GM18867 (cell line): Measurements from ENCODE around the gene AP2A2.
"Not testable (repeated sequence)": the region's sequence is repeated elsewhere in the genome, so short reads cannot be mapped to it uniquely, and the experiment has no call there.

Experiments used
- ATAC-seq: cut with Tn5 transposase; IDR thresholded peaks from one replicate; pipeline ENCODE4 v1.9.1; 2021; ENCODE audit warnings: mild to moderate bottlenecking, moderate library complexity; ENCODE audit not compliant: unreplicated experiment

Gene AP2A2

DNA sequence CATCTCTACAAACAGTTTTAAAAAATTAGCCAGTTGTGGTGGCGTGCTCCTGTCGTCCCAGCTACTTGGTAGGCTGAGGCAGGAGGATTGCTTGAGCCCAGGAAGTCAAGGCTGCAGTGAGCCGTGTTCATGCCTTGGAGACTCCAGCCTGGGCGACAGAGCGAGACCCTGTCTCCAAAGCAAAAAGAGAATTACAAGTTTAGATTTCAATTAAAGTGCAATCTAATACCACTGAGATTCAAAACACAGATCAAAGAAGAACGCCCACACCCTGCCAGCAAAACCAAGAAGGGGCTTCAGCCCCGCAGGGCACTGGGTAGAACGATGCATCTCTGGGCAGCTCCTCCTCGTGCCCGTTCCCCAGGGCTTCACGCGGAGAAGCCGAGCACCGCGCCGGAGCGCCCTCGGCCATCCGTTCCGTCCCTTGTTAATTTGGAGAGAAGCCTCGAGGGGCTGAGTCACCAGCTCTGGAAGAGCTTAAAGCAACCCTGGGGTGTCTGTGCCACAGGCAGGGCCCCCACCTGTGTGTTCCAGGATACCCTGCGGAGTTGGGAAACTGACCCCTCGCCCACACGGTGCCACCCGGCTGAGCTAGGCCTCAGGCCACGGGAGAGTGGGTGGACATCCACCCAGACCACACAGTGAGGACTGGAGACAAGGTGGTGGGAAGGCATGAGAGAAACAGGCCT is 47.0 kb downstream of the AP2A2 start:
- ATAC-seq = no peak

DNA sequence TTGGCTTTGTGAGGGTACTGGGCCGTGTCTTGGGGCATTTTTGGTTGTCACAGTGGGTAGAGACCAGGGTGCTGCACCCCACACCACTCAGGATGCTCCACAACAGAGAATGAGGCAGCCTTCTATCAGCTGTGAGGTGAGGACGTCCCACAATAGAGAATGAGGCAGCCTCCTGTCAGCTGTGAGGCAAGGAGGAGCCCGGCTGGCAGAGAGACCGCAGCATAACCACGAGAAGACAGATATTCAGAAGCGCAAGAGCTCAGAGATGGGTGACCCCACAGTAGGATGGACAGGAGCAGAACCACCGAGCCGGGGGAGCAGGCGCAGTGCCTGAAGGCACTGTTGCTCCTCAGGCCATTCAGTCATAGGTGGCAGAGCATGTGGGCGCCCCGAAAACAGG is 47.6 kb downstream of the AP2A2 start:
- no peak for ATAC-seq

DNA sequence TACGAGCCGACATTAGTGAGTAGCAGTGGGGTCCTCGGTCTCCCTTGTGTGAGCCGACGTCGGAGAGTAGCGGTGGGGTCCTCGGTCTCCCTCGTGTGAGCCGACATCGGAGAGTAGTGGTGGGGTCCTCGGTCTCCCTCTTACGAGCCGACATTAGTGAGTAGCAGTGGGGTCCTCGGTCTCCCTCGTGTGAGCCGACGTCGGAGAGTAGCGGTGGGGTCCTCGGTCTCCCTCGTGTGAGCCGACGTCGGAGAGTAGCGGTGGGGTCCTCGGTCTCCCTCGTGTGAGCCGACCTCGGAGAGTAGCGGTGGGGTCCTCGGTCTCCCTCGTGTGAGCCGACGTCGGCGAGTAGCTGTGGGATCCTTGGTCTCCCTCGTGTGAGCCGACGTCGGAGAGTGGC is 49.7 kb downstream of the AP2A2 start:
- ATAC-seq = not testable (repeated sequence)

DNA sequence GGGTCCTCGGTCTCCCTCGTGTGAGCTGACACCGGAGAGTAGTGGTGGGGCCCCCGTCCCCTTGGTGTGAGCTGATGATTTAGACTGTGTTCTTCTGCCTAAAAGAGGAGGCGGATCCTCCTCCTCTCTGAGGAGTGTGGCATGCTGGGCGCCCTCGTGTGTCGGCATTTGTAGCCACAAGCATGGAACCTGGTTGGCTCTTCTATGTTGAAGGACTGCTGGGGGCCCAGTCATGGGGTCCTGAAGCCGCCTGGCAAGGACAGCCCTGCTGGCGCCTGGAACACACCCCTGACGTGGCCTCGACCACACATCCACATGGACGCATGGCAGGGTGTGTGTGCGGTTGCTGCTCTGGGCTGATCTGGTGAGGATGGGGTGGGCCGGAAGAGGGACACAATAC is 50.2 kb downstream of the AP2A2 start:
- no peak for ATAC-seq

DNA sequence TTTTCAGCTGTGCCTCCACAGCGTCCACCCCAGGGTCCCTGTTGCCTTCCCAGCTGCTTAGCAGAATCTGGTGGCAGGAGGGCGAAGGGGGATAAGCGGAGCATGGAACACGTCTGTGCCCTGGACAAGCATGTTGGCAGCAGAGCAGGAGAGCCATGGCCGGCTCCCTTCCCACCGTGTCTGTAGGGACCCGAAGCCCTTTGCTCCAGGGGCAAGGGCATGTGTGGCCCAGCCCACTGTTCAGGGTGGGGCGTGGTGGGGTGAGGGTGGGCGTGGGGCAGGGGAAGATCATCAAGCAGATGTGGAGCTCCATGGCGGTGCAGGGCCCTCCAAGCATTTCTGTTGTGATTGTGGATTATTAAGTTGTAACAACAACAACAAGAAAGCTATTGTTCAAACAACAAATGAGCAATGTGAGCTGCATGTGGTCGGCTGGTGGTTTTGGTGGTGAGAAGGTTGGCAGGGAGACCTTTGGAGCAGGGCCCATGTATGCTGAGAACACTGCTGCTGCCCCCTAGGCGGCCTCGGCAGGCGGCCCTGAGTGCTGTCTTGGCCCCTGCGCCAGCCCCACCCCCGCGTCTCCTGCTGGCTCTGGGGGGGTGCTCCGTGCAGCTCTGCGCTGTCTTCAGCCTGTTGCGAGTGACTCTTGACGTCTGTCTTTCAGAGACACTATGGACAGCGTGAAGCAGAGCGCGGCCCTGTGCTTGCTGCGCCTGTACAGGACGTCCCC is 50.9 kb downstream of the AP2A2 start:
- no peak for ATAC-seq

DNA sequence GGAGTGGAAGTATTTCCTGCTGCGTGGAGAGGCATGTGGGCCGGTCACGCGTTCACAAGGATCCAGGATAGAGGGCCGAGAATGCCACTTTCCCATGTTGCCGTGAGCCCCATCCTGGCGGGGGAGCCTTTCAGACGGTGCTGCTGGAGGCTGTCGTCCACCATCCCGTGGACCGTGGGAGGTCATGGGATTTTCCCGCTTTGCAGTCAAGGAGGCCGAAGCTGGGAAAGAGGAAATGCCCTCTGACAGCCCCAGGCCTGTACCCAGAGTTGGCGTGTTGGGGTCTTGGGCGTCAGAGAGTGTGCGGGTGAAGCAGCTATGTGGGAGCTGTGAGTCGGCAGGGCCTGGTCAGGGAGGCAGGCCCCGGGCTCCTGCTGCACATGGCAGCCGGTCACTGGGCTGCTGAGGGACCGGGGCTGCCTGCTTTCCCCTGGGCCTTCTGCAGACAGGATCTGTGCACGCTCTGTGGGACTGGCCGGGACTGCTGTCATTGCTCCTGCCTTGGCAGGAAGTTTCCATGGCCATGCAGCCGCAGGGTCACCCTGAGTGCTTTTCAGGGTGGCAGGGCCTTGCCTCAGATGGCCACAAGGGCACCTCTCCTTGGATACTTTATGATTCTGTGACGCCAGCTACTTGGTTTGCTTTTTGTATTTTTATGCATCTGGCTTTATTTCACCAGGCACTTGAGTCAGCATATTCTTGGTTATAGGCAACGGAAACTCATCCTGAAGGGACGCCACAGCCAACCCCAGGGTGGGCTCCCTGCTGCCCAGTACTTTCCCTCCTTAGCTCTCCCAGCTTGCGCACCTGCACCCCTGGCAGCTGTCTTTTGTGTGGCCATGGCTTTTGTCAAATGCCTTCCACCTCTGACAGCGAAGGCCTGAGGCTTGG is 52.4 kb downstream of the AP2A2 start:
- no peak for ATAC-seq

DNA sequence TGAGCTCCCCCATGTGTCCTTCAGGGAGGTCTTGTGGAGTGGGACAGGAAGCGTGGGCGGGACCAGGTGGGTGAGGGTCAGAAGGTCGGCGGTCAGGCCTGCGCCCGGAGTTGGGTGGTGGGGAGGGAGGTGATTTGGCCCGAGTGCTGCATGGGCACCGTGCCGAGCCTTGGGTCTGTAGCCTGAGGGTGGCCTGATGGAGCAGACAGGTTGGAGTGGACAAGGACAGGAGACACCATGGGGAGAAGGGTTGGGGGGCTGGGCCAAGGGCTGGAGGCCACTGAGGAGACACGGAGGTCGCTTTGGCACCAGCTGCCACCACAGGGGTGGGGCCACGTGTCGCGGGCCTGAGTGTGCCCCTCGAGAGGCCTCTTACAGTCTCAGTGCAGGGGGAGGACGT is 53.1 kb downstream of the AP2A2 start:
- no peak for ATAC-seq

DNA sequence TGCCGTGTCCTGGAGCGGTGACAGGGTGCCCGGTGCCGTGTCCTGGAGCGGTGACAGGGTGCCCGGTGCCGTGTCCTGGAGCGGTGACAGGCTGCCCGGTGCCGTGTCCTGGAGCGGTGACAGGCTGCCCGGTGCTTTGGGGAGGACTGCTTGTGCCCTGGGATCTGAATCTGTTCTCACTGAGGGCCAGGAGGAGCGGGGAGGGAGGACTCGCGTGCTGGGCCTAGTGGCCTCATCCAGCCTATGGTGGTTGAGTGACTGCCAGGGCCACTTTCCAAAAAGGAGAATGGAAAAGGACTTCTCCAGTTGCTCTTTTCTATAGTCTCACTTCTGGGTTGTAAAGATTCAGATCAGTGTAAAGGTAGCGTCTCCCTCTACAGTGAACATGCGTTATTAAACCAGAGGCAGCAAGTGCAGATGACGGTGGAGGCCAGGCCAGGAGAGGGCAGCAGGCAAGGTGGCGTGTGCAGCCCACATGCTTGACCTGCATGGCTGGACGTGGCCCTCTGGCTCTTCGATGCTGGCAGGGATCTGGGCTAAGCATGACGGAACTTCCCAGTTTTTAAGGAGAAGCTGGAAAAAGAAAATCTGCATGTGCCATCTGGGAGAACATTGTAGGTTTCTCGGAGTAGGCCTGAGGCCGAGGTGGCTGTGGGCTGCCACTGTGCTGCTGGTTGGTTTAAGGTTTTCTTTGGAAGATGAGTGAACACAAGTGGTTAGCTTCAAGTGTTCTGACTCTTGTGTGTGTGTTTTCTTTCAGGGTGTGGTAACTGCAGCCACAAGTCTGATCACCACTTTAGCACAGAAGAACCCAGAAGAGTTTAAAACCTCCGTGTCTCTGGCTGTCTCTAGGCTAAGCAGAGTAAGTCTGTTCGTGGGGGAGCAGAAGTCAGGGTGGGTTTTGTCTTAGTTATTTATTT is 55.0 kb downstream of the AP2A2 start:
- ATAC-seq = no peak

DNA sequence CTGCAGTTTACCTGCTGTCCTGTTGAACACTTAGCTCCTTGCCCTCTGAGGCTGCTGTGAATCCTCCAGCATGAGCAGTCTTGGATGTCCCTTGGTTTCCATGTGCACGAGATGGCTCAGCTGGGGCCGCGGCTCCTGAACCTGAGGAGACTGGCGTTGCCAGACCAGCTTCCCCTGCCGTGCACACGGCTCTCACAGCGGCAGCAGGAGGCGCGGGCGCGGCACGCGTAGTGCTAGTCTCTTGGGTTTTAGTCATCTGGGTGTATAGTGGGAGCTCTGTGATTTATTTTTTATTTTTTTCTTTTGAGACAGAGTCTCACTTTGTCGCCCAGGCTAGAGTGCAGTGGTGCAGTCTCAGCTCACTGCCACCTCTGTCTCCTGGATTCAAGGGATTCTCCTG is 56.1 kb downstream of the AP2A2 start:
- no peak for ATAC-seq

DNA sequence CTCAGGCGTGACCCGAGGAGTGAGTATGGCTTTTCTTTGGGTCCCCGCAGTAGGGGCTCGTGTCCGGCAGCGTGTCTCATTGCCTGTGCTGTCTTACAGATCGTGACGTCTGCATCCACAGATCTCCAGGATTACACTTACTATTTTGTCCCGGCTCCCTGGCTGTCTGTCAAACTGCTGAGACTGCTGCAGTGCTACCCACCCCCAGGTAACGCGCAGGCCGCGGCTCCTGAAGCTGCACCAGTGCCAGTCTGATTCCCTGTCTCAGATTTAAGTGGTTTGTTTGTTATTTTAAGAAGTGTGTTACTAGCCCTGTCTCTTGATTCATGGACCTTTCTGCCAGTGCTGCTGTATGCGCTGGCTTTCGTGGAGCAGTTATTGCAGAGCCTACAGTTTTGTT is 58.9 kb downstream of the AP2A2 start:
- ATAC-seq = no peak

DNA sequence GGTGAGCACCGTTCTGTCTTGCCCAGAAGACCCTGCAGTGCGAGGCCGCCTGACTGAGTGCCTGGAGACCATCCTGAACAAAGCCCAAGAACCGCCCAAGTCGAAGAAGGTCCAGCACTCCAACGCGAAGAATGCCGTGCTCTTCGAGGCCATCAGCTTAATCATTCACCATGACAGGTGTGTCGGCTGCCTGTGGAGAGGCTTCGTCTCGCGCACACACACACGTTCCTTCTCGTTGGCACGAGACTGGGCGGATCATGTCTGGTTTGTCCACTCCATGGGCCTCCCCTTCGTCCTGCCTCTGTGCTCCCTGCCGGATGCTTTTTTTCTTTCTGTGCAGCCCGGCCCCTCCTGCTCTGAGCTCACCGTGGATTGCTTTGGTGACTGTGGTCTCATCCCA is 59.7 kb downstream of the AP2A2 start:
- ATAC-seq = no peak

DNA sequence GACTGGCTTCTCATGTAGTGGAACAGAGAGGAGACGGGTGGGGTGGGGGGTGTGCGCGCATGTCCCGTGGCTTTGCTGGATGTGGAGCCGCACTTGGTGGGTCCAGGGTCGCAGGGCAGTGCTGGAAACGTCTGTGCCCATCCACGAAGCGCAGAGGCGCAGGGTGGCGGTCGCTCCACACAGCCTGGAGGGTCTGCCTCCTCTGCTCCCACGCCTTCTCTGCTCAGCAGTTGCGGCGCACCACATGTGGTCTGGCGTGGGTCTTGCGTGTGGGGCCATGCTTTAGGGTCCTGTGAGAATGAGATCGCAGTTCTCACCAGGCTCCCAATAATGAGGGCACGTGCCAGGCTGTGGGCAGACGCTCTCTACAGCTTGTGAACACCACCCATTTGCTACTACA is 60.2 kb downstream of the AP2A2 start:
- ATAC-seq = no peak

DNA sequence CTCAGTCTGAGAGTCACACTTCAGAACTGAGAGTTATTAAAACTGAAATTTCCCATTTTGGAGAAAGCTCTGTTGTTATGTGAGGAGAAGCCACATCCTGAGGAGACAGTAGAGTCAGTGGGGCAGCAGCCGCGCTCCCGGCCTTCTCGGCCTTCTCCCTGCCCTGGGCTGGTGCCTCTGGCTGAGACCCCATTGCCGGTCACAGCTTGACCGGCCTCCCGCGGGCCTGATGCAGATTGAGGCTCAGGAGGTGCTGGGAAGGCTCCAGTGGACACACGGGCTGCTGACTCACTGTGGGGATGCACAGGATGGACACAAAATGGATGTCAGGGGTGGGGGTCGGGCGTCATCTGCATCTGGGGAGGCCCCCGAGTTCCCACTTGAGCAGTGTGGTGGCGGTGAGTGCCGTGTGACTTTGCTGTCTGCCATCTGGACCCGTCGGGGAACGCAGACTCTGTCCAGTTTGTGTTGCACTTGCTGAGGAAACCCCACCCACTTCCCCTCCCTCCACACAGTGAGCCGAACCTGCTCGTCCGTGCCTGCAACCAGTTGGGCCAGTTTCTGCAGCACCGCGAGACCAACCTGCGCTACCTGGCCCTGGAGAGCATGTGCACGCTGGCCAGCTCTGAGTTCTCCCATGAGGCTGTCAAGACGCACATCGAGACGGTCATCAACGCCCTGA is 60.7 kb downstream of the AP2A2 start:
- no peak for ATAC-seq

DNA sequence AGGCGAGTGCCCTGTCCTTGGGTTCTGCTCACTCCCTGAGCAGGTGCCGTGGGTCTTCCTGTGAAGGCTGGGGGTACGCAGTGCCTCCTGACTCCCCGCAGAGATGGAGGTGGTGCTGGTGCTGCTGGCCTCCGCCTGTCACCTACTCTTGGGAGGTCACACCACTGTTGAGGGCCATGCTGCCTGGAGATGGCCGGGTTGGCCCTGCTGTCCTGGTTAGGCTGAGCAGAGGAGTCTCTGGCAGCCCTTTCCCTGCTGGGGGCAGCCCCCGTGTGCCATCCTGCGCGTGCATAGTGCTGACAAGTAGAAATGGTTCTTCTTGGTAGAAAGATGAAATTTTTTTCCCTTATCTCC is 61.3 kb downstream of the AP2A2 start:
- ATAC-seq = no peak

DNA sequence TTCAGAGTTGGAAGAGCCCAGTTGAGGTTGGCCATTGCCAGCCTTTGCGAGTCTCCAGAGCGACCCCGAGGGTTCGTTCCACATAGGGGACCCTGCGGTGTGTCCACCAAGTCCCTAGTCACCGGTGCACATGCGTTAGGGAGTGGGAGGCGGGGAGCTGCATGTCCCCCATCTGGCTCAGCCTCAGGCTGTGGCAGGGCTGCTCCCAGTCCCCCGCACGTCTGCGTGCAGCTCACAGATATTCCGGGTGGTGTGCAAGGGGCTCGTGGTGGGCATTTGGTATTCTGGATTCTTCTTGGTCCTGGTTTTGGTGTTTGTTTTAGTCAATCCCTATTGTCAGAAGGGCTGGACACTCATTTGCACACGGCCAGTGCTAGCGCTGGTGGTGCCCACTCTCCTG is 62.0 kb downstream of the AP2A2 start:
- no peak for ATAC-seq

DNA sequence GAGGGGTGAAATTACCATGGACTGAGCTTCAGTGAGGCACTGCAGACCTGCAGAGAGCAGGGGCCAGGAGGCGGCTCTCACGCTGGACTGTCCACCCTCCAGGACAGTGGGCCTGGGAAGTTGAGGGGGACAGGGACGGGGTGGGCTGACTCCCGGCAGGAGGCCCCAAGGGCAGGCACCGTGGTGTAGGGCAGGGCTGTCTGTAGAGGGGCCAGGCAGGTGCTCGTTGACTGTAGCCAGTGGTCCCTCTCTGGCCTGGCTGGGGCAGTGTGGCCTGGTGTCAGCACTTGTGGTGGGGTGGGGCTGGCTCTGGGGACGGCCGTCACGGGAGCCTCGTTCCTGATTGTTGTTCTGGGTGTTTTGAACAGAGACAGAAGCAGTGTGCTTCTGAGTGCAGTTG is 64.4 kb downstream of the AP2A2 start:
- ATAC-seq = no peak

DNA sequence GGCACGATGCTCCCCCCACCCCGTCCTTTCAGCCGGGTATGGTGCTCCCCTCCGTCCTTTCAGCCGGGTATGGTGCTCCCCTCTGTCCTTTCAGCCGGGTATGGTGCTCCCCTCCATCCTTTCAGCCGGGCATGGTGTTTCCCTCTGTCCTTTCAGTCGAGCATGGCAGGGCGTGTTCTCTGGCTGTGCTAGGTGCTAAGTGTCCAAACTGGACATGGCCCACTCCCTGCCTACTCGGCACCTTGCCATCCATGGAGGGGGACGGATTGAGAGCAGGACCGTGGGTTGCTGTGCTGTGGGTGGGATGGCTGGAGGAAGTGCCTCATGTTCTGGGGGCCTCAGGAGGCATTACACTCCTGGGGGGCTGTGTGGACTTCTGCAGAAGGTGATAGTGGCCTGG is 65.4 kb downstream of the AP2A2 start:
- no peak for ATAC-seq

DNA sequence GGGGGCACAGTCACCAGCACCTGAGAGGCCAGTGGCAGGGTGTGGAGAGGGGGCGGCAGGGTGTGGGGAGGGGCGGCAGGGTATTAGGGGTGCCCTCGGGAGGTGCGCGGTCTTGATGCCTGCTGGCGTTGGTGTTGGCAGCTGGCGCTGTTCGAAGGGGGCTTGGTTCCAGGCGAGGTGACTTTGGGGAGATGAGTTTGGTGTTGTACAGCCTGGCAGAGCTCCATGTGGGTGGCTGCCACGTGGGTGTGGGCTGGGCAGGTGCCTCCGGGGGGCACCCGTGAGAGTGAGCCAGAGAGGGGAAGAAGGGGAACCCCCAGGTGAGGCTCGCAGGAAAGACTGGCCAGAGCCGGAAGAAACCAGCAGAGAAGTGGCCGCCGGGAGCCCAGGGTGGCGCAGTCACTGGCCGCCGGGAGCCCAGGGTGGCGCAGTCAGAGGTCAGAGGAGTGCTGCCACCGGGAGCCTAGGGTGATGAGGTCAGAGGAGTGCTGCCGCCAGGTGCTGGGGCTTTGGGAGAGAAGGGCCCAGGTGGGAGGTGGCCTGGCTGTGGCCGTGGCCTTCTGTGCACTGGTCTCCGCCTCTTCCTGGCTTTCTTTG is 66.1 kb downstream of the AP2A2 start:
- no peak for ATAC-seq

DNA sequence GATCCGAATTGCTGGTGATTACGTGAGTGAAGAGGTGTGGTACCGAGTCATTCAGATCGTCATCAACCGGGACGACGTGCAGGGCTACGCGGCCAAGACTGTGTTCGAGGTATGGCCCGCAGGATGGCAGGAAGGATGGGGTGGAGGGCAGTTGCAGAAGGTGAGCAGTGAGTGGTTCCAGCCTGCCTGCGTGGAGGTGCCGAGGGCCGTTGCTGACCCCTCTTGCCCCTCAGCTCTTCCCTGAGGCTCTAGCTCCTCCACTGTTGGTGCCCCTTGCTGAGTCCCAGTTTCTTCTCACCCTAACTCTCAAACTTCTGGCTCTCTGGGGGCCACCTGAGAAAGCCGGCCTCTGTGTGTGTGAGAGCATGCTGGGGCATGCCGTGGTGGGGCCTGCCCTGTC is 66.9 kb downstream of the AP2A2 start:
- ATAC-seq = no peak

DNA sequence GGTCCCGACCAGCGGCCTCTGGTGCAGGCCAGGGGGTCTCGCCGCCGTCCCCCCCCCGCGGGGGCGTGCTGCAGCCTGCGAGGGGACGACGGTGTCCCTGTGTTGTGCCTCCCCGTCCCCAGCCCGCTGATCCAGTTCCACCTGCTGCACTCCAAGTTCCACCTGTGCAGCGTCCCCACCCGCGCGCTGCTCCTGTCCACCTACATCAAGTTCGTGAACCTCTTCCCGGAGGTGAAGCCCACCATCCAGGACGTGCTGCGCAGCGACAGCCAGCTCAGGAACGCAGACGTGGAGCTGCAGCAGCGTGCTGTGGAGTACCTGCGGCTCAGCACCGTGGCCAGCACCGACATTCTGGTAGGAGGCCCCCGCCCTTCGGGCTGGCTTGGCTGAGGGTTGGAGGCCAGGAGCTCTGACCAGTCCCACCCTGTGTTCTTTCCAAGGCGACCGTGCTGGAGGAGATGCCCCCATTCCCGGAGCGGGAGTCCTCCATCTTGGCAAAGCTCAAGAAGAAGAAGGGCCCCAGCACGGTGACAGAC is 68.0 kb downstream of the AP2A2 start:
- ATAC-seq = no peak
